Activated CD8-positive, alpha-beta T cell treated with anti-CD3 and anti-CD28 coated beads, Interleukin-2, amount 10 ng/mL, durations not matched to agents 7 days and 5 days (primary cell): ENCODE results near the gene RCN1. TPM values are rescaled to one million over a fixed set of nuclear protein-coding genes. Genes with fewer than 3 reads are reported as not detected.

Experiments
- ATAC-seq: fragments of 150-1000 bp; cut with Tn5 transposase; one replicate; pipeline ENCODE4 v1.10.0; 2021; ENCODE audit warnings: moderate library complexity
- CTCF ChIA-PET: fragments of 350-600 bp; sonication (Branson Sonifier 250); formaldehyde crosslinking; loops from one replicate; lab custom pipeline; 2021; ENCODE audit warnings: antibody characterized with exemption; lab: Charles Lee
- POLR2A ChIA-PET: fragments of 350-600 bp; sonication (Branson Sonifier 250); formaldehyde crosslinking; loops from one replicate; lab custom pipeline; 2021; ENCODE audit warnings: antibody characterized with exemption; lab: Charles Lee
- DNase-seq: peaks from one replicate; pipeline ENCODE4 v3.0.0-alpha.2; 2020
- H3K27ac Mint-ChIP-seq: one replicate; pipeline ENCODE4 v1.8.0; 2021; ENCODE audit warnings: mild to moderate bottlenecking, mixed read lengths
- H3K27me3 Mint-ChIP-seq: one replicate; pipeline ENCODE4 v1.8.0; 2021; ENCODE audit warnings: low read depth, mixed read lengths
- H3K36me3 Mint-ChIP-seq: one replicate; pipeline ENCODE4 v1.8.0; 2021; ENCODE audit warnings: low read depth, mixed read lengths
- H3K4me1 Mint-ChIP-seq: one replicate; pipeline ENCODE4 v1.8.0; 2021; ENCODE audit warnings: low read depth, mixed read lengths
- H3K4me3 Mint-ChIP-seq: one replicate; pipeline ENCODE4 v1.8.0; 2021; ENCODE audit warnings: mild to moderate bottlenecking, mixed read lengths
- H3K9me3 Mint-ChIP-seq: one replicate; pipeline ENCODE4 v1.8.0; 2022; ENCODE audit warnings: mixed read lengths; ENCODE audit not compliant: insufficient read depth
- total RNA-seq, 2 experiments: library from RNA; stranded (reverse); gene quantifications; one replicate each; pipeline ENCODE4 v1.2.3, GENCODE V29; 2021

RCN1 gene
- total RNA-seq, 2 experiments from 2014 or later, result 14.6 to 19.1 TPM

- Mint-ChIP-seq H3K27me3 (no peaks in the 10 kb centered on the region), H3K4me1 (no peaks in the 10 kb centered on the region), H3K9me3 (no peaks in the 10 kb centered on the region), H3K36me3 (peaks cover 36% of the 10 kb centered on the region), H3K4me3 (no peak overlapping the region), H3K27ac (no peak overlapping the region)
- ATAC-seq (no peak), DNase-seq (no peak)
- POLR2A ChIA-PET, result no interaction called here
- CTCF ChIA-PET, result interaction anchor here (1.3 kb wide), 1 partner anchor 51 kb away, joined by 4 read pairs; no protein-coding TSS in a partner anchor
Observed at GRCh38 chr11:32103941-32104340, 13.1 kb downstream of the RCN1 start.

GRCh38 chr11:32105871-32106560 is 15.1 kb downstream of the RCN1 start:
- no peaks in the 10 kb centered on the region for H3K4me1 Mint-ChIP-seq
- no peak for DNase-seq
- H3K27ac Mint-ChIP-seq, result no peak overlapping the region
- ChIA-PET CTCF (interaction anchor here (0.9 to 1.3 kb wide), 2 partner anchors 54 to 68 kb away, joined by 3 to 4 read pairs; no protein-coding TSS in a partner anchor), POLR2A (no interaction called here)
- H3K27me3 Mint-ChIP-seq, result peaks cover 2% of the 10 kb centered on the region
- no peak for ATAC-seq
- H3K36me3 Mint-ChIP-seq, result peaks cover 19% of the 10 kb centered on the region
- H3K9me3 Mint-ChIP-seq, result no peaks in the 10 kb centered on the region
- no peak overlapping the region for H3K4me3 Mint-ChIP-seq

GRCh38 chr11:32107647-32108046 is 16.8 kb downstream of the RCN1 start:
- DNase-seq, result no peak
- ChIA-PET CTCF (no interaction called here), POLR2A (no interaction called here)
- no peak overlapping the region for H3K4me3 Mint-ChIP-seq
- ATAC-seq, result no peak
- no peaks in the 10 kb centered on the region for H3K9me3 Mint-ChIP-seq
- H3K36me3 Mint-ChIP-seq, result peaks cover 18% of the 10 kb centered on the region
- H3K27me3 Mint-ChIP-seq, result peaks cover 2% of the 10 kb centered on the region
- H3K27ac Mint-ChIP-seq, result no peak overlapping the region
- no peaks in the 10 kb centered on the region for H3K4me1 Mint-ChIP-seq

GRCh38 chr11:32108576-32108975 is 17.7 kb downstream of the RCN1 start:
- Mint-ChIP-seq H3K27ac (no peak overlapping the region), H3K4me1 (no peaks in the 10 kb centered on the region), H3K27me3 (peaks cover 8% of the 10 kb centered on the region), H3K4me3 (no peak overlapping the region), H3K9me3 (no peaks in the 10 kb centered on the region), H3K36me3 (peaks cover 9% of the 10 kb centered on the region)
- ATAC-seq, result no peak
- DNase-seq, result no peak
- ChIA-PET CTCF (no interaction called here), POLR2A (no interaction called here)

GRCh38 chr11:32109138-32109537 is 18.3 kb downstream of the RCN1 start:
- no peak for DNase-seq
- POLR2A ChIA-PET, result no interaction called here
- peaks cover 7% of the 10 kb centered on the region for H3K36me3 Mint-ChIP-seq
- H3K27ac Mint-ChIP-seq, result no peak overlapping the region
- CTCF ChIA-PET, result no interaction called here
- ATAC-seq, result no peak
- no peaks in the 10 kb centered on the region for H3K9me3 Mint-ChIP-seq
- peaks cover 13% of the 10 kb centered on the region for H3K27me3 Mint-ChIP-seq
- H3K4me1 Mint-ChIP-seq, result no peaks in the 10 kb centered on the region
- no peak overlapping the region for H3K4me3 Mint-ChIP-seq

GRCh38 chr11:32109592-32109991 is 18.7 kb downstream of the RCN1 start:
- Mint-ChIP-seq H3K4me3 (no peak overlapping the region), H3K9me3 (no peaks in the 10 kb centered on the region), H3K36me3 (peaks cover 6% of the 10 kb centered on the region), H3K27ac (no peak overlapping the region), H3K4me1 (no peaks in the 10 kb centered on the region), H3K27me3 (peaks cover 14% of the 10 kb centered on the region)
- ATAC-seq (no peak), DNase-seq (no peak)
- ChIA-PET POLR2A (no interaction called here), CTCF (no interaction called here)

GRCh38 chr11:32110795-32111194 is 19.9 kb downstream of the RCN1 start:
- Mint-ChIP-seq H3K27me3 (peaks cover 15% of the 10 kb centered on the region), H3K4me1 (no peaks in the 10 kb centered on the region), H3K27ac (no peak overlapping the region), H3K9me3 (no peaks in the 10 kb centered on the region), H3K4me3 (no peak overlapping the region), H3K36me3 (peaks cover 1% of the 10 kb centered on the region)
- POLR2A ChIA-PET, result no interaction called here
- CTCF ChIA-PET, result no interaction called here
- ATAC-seq (no peak), DNase-seq (no peak)

- peaks cover 17% of the 10 kb centered on the region for H3K27me3 Mint-ChIP-seq
- no peaks in the 10 kb centered on the region for H3K4me1 Mint-ChIP-seq
- no peak overlapping the region for H3K27ac Mint-ChIP-seq
- CTCF ChIA-PET, result no interaction called here
- no peak for DNase-seq
- H3K36me3 Mint-ChIP-seq, result no peaks in the 10 kb centered on the region
- no peaks in the 10 kb centered on the region for H3K9me3 Mint-ChIP-seq
- ATAC-seq, result no peak
- POLR2A ChIA-PET, result no interaction called here
- H3K4me3 Mint-ChIP-seq, result no peak overlapping the region
Observed at GRCh38 chr11:32113200-32113919, 22.5 kb downstream of the RCN1 start.

- peaks cover 17% of the 10 kb centered on the region for H3K27me3 Mint-ChIP-seq
- H3K36me3 Mint-ChIP-seq, result no peaks in the 10 kb centered on the region
- H3K4me3 Mint-ChIP-seq, result no peak overlapping the region
- H3K9me3 Mint-ChIP-seq, result no peaks in the 10 kb centered on the region
- DNase-seq, result no peak
- ATAC-seq, result no peak
- ChIA-PET POLR2A (no interaction called here), CTCF (no interaction called here)
- H3K27ac Mint-ChIP-seq, result no peak overlapping the region
- H3K4me1 Mint-ChIP-seq, result no peaks in the 10 kb centered on the region
Observed at GRCh38 chr11:32113920-32114203, 23.0 kb downstream of the RCN1 start.

GRCh38 chr11:32115446-32115845 is 24.6 kb downstream of the RCN1 start:
- H3K27me3 Mint-ChIP-seq, result peaks cover 17% of the 10 kb centered on the region
- no peak overlapping the region for H3K4me3 Mint-ChIP-seq
- no peak for DNase-seq
- CTCF ChIA-PET, result no interaction called here
- POLR2A ChIA-PET, result no interaction called here
- no peaks in the 10 kb centered on the region for H3K36me3 Mint-ChIP-seq
- H3K9me3 Mint-ChIP-seq, result peaks cover 7% of the 10 kb centered on the region
- no peak for ATAC-seq
- no peak overlapping the region for H3K27ac Mint-ChIP-seq
- H3K4me1 Mint-ChIP-seq, result no peaks in the 10 kb centered on the region

GRCh38 chr11:32116668-32117067 is 25.8 kb downstream of the RCN1 start:
- peaks cover 15% of the 10 kb centered on the region for H3K27me3 Mint-ChIP-seq
- no peak overlapping the region for H3K27ac Mint-ChIP-seq
- no peak for DNase-seq
- ChIA-PET CTCF (no interaction called here), POLR2A (no interaction called here)
- H3K4me3 Mint-ChIP-seq, result no peak overlapping the region
- H3K4me1 Mint-ChIP-seq, result peaks cover 11% of the 10 kb centered on the region
- H3K36me3 Mint-ChIP-seq, result no peaks in the 10 kb centered on the region
- peaks cover 15% of the 10 kb centered on the region for H3K9me3 Mint-ChIP-seq
- no peak for ATAC-seq

- ChIA-PET CTCF (no interaction called here), POLR2A (no interaction called here)
- Mint-ChIP-seq H3K9me3 (peaks cover 19% of the 10 kb centered on the region), H3K4me3 (no peak overlapping the region), H3K4me1 (peaks cover 21% of the 10 kb centered on the region), H3K36me3 (peaks cover 3% of the 10 kb centered on the region), H3K27ac (no peak overlapping the region), H3K27me3 (peaks cover 16% of the 10 kb centered on the region)
- DNase-seq (no peak), ATAC-seq (no peak)
Observed at GRCh38 chr11:32118025-32118974, 27.4 kb downstream of the RCN1 start.
